GM23338 (cell line): Measurements from ENCODE around the gene CD276. TPM values are rescaled to one million over a fixed set of nuclear protein-coding genes. Genes with fewer than 3 reads are reported as not detected.

Experiments
- ATAC-seq: fragments of 200-7000 bp; cut with Tn5 transposase; 3 replicates; pipeline ENCODE4 v1.9.1; 2020
- DNase-seq: peaks from one replicate; pipeline ENCODE4 v3.0.0-alpha.2; 2015; ENCODE audit warnings: low spot score
- H2AFZ ChIP-seq: fragments of 200-600 bp; sonication (generic); 2 replicates; pipeline ENCODE4 v1.8.0; 2016; ENCODE audit warnings: antibody characterized with exemption, mild to moderate bottlenecking, moderate library complexity
- H3F3A ChIP-seq: fragments of 200-600 bp; sonication (generic); replicated peaks from 2 replicates; pipeline ENCODE4 v1.8.0; 2017; ENCODE audit warnings: antibody characterized with exemption, mixed run types, low read depth
- H3K27ac ChIP-seq: fragments of 200-600 bp; sonication (generic); 2 replicates; pipeline ENCODE4 v1.6.1; 2016; ENCODE audit warnings: low read depth
- H3K27me3 ChIP-seq: fragments of 200-600 bp; sonication (generic); 2 replicates; pipeline ENCODE4 v1.8.0; 2016; ENCODE audit warnings: mild to moderate bottlenecking, mixed run types, moderate library complexity; ENCODE audit not compliant: insufficient read depth
- H3K36me3 ChIP-seq: fragments of 200-600 bp; sonication (generic); 2 replicates; pipeline ENCODE4 v1.8.0; 2016; ENCODE audit warnings: mild to moderate bottlenecking; ENCODE audit not compliant: insufficient read depth
- H3K4me1 ChIP-seq: fragments of 200-600 bp; sonication (generic); 2 replicates; pipeline ENCODE4 v1.8.0; 2016; ENCODE audit warnings: mild to moderate bottlenecking, moderate library complexity; ENCODE audit not compliant: insufficient read depth
- H3K4me2 ChIP-seq: fragments of 200-600 bp; sonication (generic); 2 replicates; pipeline ENCODE4 v1.7.1; 2017; ENCODE audit warnings: mixed run types
- H3K4me3 ChIP-seq: fragments of 200-600 bp; sonication (generic); 2 replicates; pipeline ENCODE4 v1.6.1; 2016; ENCODE audit warnings: mixed run types
- H3K79me2 ChIP-seq: fragments of 200-600 bp; sonication (generic); replicated peaks from 2 replicates; pipeline ENCODE4 v1.8.0; 2017; ENCODE audit warnings: mild to moderate bottlenecking; ENCODE audit not compliant: insufficient read depth
- H3K9me2 ChIP-seq: fragments of 200-600 bp; sonication (generic); 2 replicates; pipeline ENCODE4 v1.8.0; 2017; ENCODE audit not compliant: insufficient read depth
- H4K20me1 ChIP-seq: fragments of 200-600 bp; sonication (generic); replicated peaks from 2 replicates; pipeline ENCODE4 v1.8.0; 2017; ENCODE audit warnings: mild to moderate bottlenecking; ENCODE audit not compliant: insufficient read depth
- H3K27ac Mint-ChIP-seq: 2 replicates; pipeline ENCODE4 v1.8.0; 2020; ENCODE audit warnings: inconsistent platforms, mild to moderate bottlenecking, moderate library complexity, mixed read lengths
- H3K27me3 Mint-ChIP-seq: 3 replicates; pipeline ENCODE4 v1.8.0; 2022; ENCODE audit warnings: low read depth, mild to moderate bottlenecking, moderate library complexity, mixed read lengths, inconsistent platforms; ENCODE audit not compliant: insufficient read depth, poor library complexity
- H3K36me3 Mint-ChIP-seq: 3 replicates; pipeline ENCODE4 v1.8.0; 2021; ENCODE audit warnings: low read depth, mild to moderate bottlenecking, inconsistent platforms, moderate library complexity, mixed read lengths
- H3K4me1 Mint-ChIP-seq: 3 replicates; pipeline ENCODE4 v1.8.0; 2020; ENCODE audit warnings: mild to moderate bottlenecking, inconsistent platforms, mixed read lengths
- H3K4me3 Mint-ChIP-seq: 3 replicates; pipeline ENCODE4 v1.8.0; 2021; ENCODE audit warnings: moderate library complexity, mild to moderate bottlenecking, inconsistent platforms, mixed read lengths
- H3K9me3 Mint-ChIP-seq: 3 replicates; pipeline ENCODE4 v1.8.0; 2020; ENCODE audit warnings: moderate library complexity, mild to moderate bottlenecking, inconsistent platforms, mixed read lengths
- CREB1 ChIP-seq: fragments of 250-450 bp; sonication (Bioruptor Pico); IDR thresholded peaks from 2 replicates; pipeline ENCODE4 v1.5.0; 2020; ENCODE audit warnings: low read depth, mild to moderate bottlenecking, moderate library complexity
- CTCF ChIP-seq, 2 experiments: fragments of 200-600 bp in 1 of 2; sonication (generic) in 1 of 2; conservative IDR thresholded peaks; 2 replicates each; pipeline versions ENCODE4 v1.5.1 to v1.6.1; 2016 to 2017; ENCODE audit warnings: antibody characterized with exemption in 2 of 2, low read depth in 2 of 2, mild to moderate bottlenecking in 2 of 2, moderate library complexity in 1 of 2
- ETS1 ChIP-seq: IDR thresholded peaks from 2 replicates; pipeline ENCODE4 v1.6.1; 2016; ENCODE audit warnings: antibody characterized with exemption
- EZH2 ChIP-seq: fragments of 200-600 bp; sonication (generic); IDR thresholded peaks from one replicate; pipeline ENCODE4 v1.8.0; 2017; ENCODE audit warnings: antibody characterized with exemption, mild to moderate bottlenecking, low read depth; ENCODE audit not compliant: unreplicated experiment
- EZH2phosphoT487 ChIP-seq: fragments of 200-600 bp; sonication (generic); IDR thresholded peaks from one replicate; pipeline ENCODE4 v1.8.1; 2018; ENCODE audit warnings: antibody characterized with exemption; ENCODE audit not compliant: unreplicated experiment
- JUNB ChIP-seq: IDR thresholded peaks from one replicate; pipeline ENCODE4 v1.6.1; 2016; ENCODE audit warnings: antibody characterized with exemption; ENCODE audit not compliant: unreplicated experiment
- NANOG ChIP-seq: IDR thresholded peaks from 2 replicates; pipeline ENCODE4 v1.6.1; 2016; ENCODE audit warnings: antibody characterized with exemption, borderline replicate concordance
- POLR2AphosphoS5 ChIP-seq: IDR thresholded peaks from 2 replicates; pipeline ENCODE4 v1.6.1; 2016; ENCODE audit warnings: antibody characterized with exemption, low read depth
- REST ChIP-seq: IDR thresholded peaks from one replicate; pipeline ENCODE4 v1.6.1; 2018; ENCODE audit warnings: antibody characterized with exemption; ENCODE audit not compliant: unreplicated experiment
- ZNF114 ChIP-seq: fragments of 250-450 bp; sonication (Bioruptor Pico); IDR thresholded peaks from 2 replicates; pipeline ENCODE4 v1.5.0; 2020; ENCODE audit warnings: mild to moderate bottlenecking, moderate library complexity
- ZNF462 ChIP-seq: fragments of 250-450 bp; sonication (Bioruptor Pico); IDR thresholded peaks from 2 replicates; pipeline ENCODE4 v1.5.0; 2020; ENCODE audit warnings: mild to moderate bottlenecking, moderate library complexity
- polyA plus RNA-seq: library from polyadenylated mRNA; unstranded; fragments of >200 nt; fragmentation: Nextera tagmentation; extraction: Ambion mirVana; gene quantifications from 2 replicates; pipeline ENCODE4 v1.2.1, GENCODE V29; 2016
- total RNA-seq: library from RNA; depleted of rRNA; stranded (reverse); fragments of >200 nt; shearing (Covaris generic); gene quantifications from 2 replicates; pipeline ENCODE4 v1.2.3, GENCODE V29; 2014

CD276 gene
- total and polyA plus RNA-seq, 2 experiments from 2014 or later = 60.9 to 158 TPM

GRCh38 chr15:73677733-73678132, 6.5 kb upstream of the CD276 start (continued):
- no peak for TF ChIP-seq ETS1
- TF ChIP-seq REST = no peak
- TF ChIP-seq EZH2phosphoT487 = no peak

- no peak for DNase-seq
- H3K9me3 Mint-ChIP-seq = no peaks in the 10 kb centered on the region
- TF ChIP-seq POLR2AphosphoS5 (no peak), NANOG (no peak), CTCF (conservative IDR thresholded peaks at IDR 0.05; ENCODE audit: low read depth in 2 of 2) (no peak), EZH2 (no peak), JUNB (no peak), ETS1 (no peak), ZNF114 (CRISPR knock-in tag) (no peak), ZNF462 (CRISPR knock-in tag) (no peak), CREB1 (CRISPR knock-in tag) (no peak)
Observed at GRCh38 chr15:73678498-73678897, 5.7 kb upstream of the CD276 start.

More at GRCh38 chr15:73678498-73678897, 5.7 kb upstream of the CD276 start:
- Histone ChIP-seq H3K79me2 (no peaks in the 10 kb centered on the region), H4K20me1 (no peaks in the 10 kb centered on the region), H3K9me2 (no peaks in the 10 kb centered on the region), H3K4me1 (peaks cover 11% of the 10 kb centered on the region; the same call in 1 of the 2 replicates), H3F3A (0 out of 2 replicates have a peak, but pooled peaks cover 5% of the 10 kb centered on the region), H3K27ac (no peak overlapping the region), H3K27me3 (no peaks in the 10 kb centered on the region), H3K4me2 (no peak overlapping the region), H3K4me3 (no peak overlapping the region), H2AFZ (no peak overlapping the region), H3K36me3 (no peaks in the 10 kb centered on the region)
- peaks cover 4% of the 10 kb centered on the region for H3K27me3 Mint-ChIP-seq
- no peak overlapping the region for H3K4me3 Mint-ChIP-seq
- H3K36me3 Mint-ChIP-seq = no peaks in the 10 kb centered on the region
- H3K4me1 Mint-ChIP-seq = peaks cover 21% of the 10 kb centered on the region
- H3K27ac Mint-ChIP-seq = no peak overlapping the region
- ATAC-seq = no peak
